T-helper 1 cell (primary cell): ENCODE results near the gene MYCBP.

ENCODE experiments used
- DNase-seq, 5 donors: peaks; one replicate each; pipeline ENCODE4 v3.0.0-alpha.2; 2012 to 2020

The MYCBP gene

DNA sequence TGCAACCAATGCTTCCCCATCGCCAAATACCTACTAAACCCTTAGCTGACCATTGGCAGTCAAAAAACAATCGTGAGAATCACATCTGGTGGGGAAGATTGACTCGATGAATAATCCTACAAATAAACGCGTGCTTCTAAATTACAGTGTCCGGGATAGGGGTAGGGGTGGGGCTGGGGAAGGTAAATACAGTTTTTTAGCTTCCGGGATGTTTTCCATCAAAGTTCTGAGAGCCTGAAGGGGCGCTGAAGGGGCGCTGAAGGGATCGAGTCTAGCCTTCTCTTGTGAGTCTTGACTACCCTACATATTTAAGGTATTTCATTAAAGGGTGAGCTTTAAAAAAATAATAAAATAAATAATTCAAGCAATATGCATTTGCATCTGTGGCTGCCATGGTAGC is 54.1 kb downstream of the MYCBP start:
- no peak for DNase-seq

GRCh38 chr1:38818175-38818976 is 54.8 kb downstream of the MYCBP start:
- DNase-seq, result peak in 3 of 5 donors; percentile 15 to 34 (median 29)

GRCh38 chr1:38817267-38818174 is 55.6 kb downstream of the MYCBP start:
- no peak for DNase-seq

DNA sequence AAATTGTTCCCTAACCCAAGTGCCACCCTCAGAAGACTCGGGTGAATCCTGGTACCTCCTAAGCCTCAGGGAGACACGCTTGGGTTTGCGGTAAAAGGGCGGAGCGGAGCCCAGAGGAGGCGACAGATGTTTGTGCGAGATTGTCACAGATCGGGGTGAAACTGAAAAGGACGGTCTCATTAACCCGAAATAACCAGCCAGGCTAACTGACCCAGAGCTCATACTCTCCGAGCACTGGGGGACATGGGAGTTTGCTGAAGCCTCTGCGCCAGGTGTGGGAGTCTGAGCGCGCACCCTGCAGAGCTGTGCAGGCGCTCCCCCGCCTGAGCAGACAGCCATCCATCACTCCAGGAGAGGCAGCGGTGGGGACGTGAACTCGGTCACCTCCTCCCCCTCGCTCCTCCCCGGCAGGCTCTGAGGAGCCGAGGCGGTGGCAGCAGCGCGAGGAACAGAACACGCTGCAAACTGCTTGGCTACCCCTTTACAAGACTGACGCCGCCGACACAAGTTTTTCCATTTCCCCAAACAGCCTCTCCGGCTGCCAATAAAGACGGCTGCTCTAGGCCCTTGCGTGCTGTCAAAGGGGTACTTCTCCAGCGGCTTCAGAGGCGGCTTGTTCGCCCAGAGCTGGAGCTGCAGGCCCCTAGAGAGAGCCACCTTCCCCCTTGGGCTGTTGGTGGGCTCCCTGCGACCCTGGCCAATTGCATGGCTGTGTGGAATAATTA is 57.1 kb downstream of the MYCBP start:
- no peak for DNase-seq

GRCh38 chr1:38814984-38815464 is 58.1 kb downstream of the MYCBP start:
- DNase-seq, result no peak

- no peak for DNase-seq
Measured at GRCh38 chr1:38814444-38814983, 58.6 kb downstream of the MYCBP start.

- DNase-seq, result no peak
Measured at GRCh38 chr1:38812981-38813380, 60.2 kb downstream of the MYCBP start.
